Right lobe of liver (tissue), 4 donors: Measurements from ENCODE around the gene TMEFF2.

Experiments
- CTCF ChIP-seq, 4 donors: fragments of 200-600 bp in 3 of 4; fragments of 450-650 bp in 1 of 4; IDR thresholded peaks; one replicate each; pipeline versions ENCODE4 v1.5.1 to v1.8.0; 2016 to 2022; ENCODE audit warnings: antibody characterized with exemption in 4 of 4, mild to moderate bottlenecking in 2 of 4
- POLR2A ChIP-seq: fragments of 450-650 bp; IDR thresholded peaks from one replicate; pipeline ENCODE4 v1.6.1; 2017; ENCODE audit warnings: antibody characterized with exemption, mild to moderate bottlenecking
- donor health status: DM: no; HTN: no; CAD: no.
- donor health status: DM: no; HTN: no; CAD: no.
- donor health status: DM: no; HTN: yes; CAD: no.

GRCh38 chr2:191913796-191914195 is 280.9 kb downstream of the TMEFF2 start:
- TF ChIP-seq CTCF (IDR thresholded peaks at IDR 0.05) (no peak), POLR2A (no peak)
